IPS-18c (cell line): Measurements from ENCODE around the gene EYA4.

Experiments used
- H3K4me3 ChIP-seq: 2 replicates; pipeline ENCODE4 v1.7.0; 2013; ENCODE audit warnings: low read depth, mild to moderate bottlenecking, low read length, moderate library complexity; ENCODE audit not compliant: insufficient read depth
- H3K9me3 ChIP-seq: one replicate; pipeline ENCODE4 v1.6.1; 2013; ENCODE audit warnings: mild to moderate bottlenecking, low read length, moderate library complexity; ENCODE audit not compliant: control insufficient read depth, insufficient read depth

The EYA4 gene

DNA sequence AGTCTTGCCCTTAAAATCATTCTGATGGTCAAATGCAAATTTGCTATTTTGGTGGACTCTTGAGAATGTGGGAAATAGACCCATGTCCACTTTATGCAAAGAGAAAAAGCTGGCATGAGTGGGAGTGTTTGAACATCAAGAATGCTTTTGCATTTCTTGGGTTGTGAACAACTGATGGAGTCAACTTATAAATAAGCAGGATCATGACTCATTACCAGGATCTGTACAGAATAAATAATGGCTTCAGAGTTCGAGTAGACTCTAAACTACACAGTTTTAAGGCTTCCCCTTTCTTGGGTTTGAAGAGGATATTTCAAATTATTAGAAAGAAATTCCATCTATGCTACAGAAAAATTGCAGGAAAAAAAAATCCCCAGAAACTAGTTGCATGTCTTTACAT, 195.5 kb downstream of the EYA4 start:
- H3K4me3 ChIP-seq = no peak overlapping the region
- no peaks in the 10 kb centered on the region for H3K9me3 ChIP-seq

GRCh38 chr6:133441491-133441890, 200.3 kb downstream of the EYA4 start:
- H3K9me3 ChIP-seq = no peaks in the 10 kb centered on the region
- no peak overlapping the region for H3K4me3 ChIP-seq

GRCh38 chr6:133446789-133447188, 205.6 kb downstream of the EYA4 start:
- Histone ChIP-seq H3K9me3 (no peaks in the 10 kb centered on the region), H3K4me3 (no peak overlapping the region)

DNA sequence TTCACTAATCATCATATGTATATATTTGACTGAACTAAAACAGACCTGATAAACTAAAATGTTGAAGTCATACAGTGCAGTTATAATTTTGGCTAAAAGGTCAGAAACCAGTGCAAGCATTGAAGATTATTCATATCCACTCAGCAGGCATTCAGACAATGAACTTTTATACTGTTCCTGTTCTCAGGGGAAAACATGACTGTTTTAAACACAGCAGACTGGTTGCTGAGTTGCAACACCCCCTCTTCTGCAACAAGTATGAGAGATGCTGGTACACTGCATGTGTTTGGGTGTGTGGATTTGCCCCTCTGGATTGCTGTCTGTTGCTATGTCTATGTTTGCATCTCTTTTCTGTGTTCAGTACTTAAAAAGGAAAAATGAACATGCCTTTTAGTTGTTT, 206.8 kb downstream of the EYA4 start:
- Histone ChIP-seq H3K9me3 (no peaks in the 10 kb centered on the region), H3K4me3 (no peak overlapping the region)

DNA sequence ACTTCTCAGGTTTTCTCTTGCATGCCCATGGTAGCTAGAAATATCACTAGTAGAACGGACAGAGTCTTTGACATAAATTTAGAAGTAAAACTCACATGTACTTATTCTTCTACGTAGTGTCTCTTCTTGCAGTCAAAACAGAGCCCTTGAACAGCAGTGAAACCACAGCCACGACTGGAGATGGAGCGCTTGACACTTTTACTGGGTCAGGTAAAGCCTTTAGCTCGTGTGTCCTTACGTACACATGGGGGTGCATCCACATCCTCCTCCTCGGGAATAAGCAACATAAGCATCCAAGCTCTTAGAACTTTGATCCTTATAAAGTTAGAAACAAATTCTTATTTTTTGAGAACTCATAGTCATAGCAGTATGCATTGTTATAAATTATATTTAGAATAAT, 215.3 kb downstream of the EYA4 start:
- Histone ChIP-seq H3K9me3 (no peaks in the 10 kb centered on the region), H3K4me3 (no peak overlapping the region)

- Histone ChIP-seq H3K9me3 (no peaks in the 10 kb centered on the region), H3K4me3 (no peak overlapping the region)
Measured at GRCh38 chr6:133456944-133457343, 215.8 kb downstream of the EYA4 start.

DNA sequence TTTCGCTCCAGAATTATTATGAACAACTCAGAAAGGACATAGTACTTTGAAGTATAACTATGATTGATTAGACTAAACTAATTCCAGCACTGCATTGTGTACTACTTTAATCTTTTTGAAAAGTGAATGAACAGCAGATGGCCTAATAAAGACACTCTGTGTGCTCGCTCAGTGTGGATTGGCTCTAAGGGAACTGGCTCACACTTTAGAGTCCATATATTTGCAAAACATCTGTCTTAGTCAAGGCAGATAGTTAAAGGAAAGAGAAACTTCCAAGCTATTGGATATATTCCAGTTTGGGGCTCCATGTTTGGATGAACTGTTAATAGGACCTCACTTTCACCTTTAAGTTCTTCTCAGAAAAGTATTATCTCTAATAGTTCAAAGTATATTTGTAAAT, 218.9 kb downstream of the EYA4 start:
- Histone ChIP-seq H3K4me3 (no peak overlapping the region), H3K9me3 (no peaks in the 10 kb centered on the region)

DNA sequence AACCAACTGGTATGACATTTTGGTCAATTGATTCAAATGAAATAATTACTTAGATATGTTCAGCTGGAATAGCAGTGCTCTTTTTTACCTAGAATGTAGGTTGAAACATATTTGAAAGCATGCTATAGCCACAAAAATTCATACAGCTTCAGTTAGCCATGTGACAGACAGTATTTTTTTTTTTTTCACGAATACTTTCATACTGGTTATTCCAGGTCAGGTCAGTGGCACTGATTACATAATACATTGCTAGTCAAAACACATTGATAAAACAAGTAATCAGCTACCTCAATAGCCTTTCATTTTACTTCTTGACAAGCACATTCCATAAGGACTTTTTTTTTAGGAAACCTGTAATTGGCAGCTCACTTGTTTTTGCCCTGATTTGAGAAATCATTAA, 222.6 kb downstream of the EYA4 start:
- Histone ChIP-seq H3K4me3 (no peak overlapping the region), H3K9me3 (no peaks in the 10 kb centered on the region)

GRCh38 chr6:133466680-133467079, 225.5 kb downstream of the EYA4 start:
- H3K4me3 ChIP-seq = no peak overlapping the region
- H3K9me3 ChIP-seq = no peaks in the 10 kb centered on the region

DNA sequence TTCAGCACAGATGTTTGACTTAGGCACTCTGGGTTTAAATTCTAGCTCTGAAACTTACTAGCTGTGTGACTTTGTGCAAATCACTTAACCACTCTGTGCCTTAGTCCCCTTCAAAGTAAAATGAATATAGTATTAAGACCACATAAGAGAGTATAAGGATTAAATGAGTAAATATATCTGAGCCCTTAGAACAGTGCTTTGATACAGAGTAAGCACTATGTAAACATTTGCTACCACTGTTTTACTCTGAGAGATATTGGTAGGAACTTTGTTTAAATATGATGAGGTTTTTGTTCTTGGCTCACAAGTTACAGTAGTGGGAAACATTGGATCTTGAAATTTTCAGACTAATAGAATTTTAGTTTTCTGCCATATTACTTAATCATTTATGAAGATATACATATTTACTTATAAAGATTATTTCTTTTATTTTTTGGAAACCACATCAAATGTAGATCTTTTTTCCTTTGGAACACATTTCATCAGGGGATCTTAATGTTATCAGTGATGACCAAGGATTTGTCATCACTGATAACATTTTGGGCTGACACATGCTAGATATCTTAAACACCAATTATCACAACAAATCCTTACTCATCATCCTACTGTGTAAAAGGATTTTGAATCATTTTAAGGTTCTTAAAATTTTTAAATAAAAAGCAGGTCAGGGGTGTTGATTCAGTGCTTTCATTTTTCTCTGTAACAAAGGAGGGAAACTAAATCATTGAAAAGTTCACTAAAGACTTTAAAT, 226.2 kb downstream of the EYA4 start:
- no peaks in the 10 kb centered on the region for H3K9me3 ChIP-seq

GRCh38 chr6:133467982-133468380, 226.8 kb downstream of the EYA4 start:
- no peaks in the 10 kb centered on the region for H3K9me3 ChIP-seq
- H3K4me3 ChIP-seq = no peak overlapping the region

More for the DNA sequence above, 226.2 kb downstream of the EYA4 start:
- no peak overlapping the region for H3K4me3 ChIP-seq

GRCh38 chr6:133468591-133468990, 227.4 kb downstream of the EYA4 start:
- Histone ChIP-seq H3K4me3 (no peak overlapping the region), H3K9me3 (no peaks in the 10 kb centered on the region)

- no peak overlapping the region for H3K4me3 ChIP-seq
Measured at GRCh38 chr6:133474516-133474915, 233.4 kb downstream of the EYA4 start.

GRCh38 chr6:133478673-133479072, 237.5 kb downstream of the EYA4 start:
- H3K9me3 ChIP-seq = no peaks in the 10 kb centered on the region
- no peak overlapping the region for H3K4me3 ChIP-seq

More at GRCh38 chr6:133474516-133474915, 233.4 kb downstream of the EYA4 start:
- H3K9me3 ChIP-seq = no peaks in the 10 kb centered on the region

GRCh38 chr6:133487174-133487573, 246.0 kb downstream of the EYA4 start:
- Histone ChIP-seq H3K4me3 (no peak overlapping the region), H3K9me3 (peaks cover 2% of the 10 kb centered on the region)

- no peak overlapping the region for H3K4me3 ChIP-seq
- H3K9me3 ChIP-seq = no peaks in the 10 kb centered on the region
Measured at GRCh38 chr6:133495205-133495903, 254.2 kb downstream of the EYA4 start.

DNA sequence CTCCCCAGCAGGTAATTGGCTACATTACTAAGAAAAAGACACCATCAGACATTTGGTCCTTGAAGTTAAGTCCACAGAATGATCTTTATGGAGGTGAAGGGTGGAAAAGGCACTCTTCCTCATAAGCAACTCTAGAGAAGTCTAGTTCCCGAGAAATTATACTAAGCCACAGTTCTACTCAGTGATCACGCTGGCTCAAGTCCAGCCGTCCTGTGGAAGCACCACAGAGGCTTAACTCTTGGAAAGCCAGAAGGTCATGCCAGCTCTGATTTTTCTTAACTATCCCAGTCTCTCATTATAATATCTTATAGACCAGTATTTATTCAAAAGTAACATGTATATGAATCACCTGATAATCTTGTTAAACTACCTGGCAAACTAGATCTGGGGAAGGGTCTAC, 258.5 kb downstream of the EYA4 start:
- H3K9me3 ChIP-seq = no peaks in the 10 kb centered on the region
- no peak overlapping the region for H3K4me3 ChIP-seq

- H3K4me3 ChIP-seq = no peak overlapping the region
- H3K9me3 ChIP-seq = no peaks in the 10 kb centered on the region
Measured at GRCh38 chr6:133501675-133502270, 260.6 kb downstream of the EYA4 start.
